Gastrocnemius medialis (tissue), 4 donors: ENCODE measurements around the gene TRAF5.

Source experiments
- POLR2A ChIP-seq, 2 donors: fragments of 450-650 bp; IDR thresholded peaks; one replicate each; pipeline ENCODE4 v1.6.1; 2017; ENCODE audit warnings: antibody characterized with exemption in 2 of 2, mild to moderate bottlenecking in 2 of 2, moderate library complexity in 2 of 2
- TF ChIP-seq, protein P1 (sequence below), 5 experiments: fragments of 450-650 bp in 3 of 5; fragments of 200-600 bp in 2 of 5; sonication (generic) in 2 of 5; IDR thresholded peaks in 4 of 5; conservative IDR thresholded peaks in 1 of 5; 1 replicate in 4 of 5; 2 replicates in 1 of 5; pipeline ENCODE4 v1.5.1; 2016 to 2019; ENCODE audit warnings: antibody characterized with exemption in 5 of 5, mild to moderate bottlenecking in 3 of 5, moderate library complexity in 3 of 5

DNA sequence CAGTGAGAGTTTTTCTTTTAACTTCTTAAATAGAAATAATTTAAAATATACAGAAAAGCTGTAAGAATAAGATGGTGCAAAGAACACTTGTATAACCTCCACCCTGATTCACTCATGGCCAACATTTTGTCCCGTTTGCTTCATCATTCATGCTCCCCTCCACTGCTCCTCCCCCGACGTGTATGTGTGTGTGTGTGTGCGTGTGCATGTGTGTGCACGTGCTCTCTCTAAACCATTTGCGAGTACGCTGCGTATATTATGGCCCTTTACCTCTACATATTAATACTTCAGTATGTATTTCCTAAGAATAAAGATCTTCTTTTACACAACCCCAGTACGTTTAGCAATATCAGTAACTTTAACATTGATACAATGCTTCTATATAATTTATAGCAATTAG lies 43.0 kb downstream of the TRAF5 start:
- no peak for TF ChIP-seq POLR2A (IDR thresholded peaks at IDR 0.05)
- TF ChIP-seq, protein P1, sequence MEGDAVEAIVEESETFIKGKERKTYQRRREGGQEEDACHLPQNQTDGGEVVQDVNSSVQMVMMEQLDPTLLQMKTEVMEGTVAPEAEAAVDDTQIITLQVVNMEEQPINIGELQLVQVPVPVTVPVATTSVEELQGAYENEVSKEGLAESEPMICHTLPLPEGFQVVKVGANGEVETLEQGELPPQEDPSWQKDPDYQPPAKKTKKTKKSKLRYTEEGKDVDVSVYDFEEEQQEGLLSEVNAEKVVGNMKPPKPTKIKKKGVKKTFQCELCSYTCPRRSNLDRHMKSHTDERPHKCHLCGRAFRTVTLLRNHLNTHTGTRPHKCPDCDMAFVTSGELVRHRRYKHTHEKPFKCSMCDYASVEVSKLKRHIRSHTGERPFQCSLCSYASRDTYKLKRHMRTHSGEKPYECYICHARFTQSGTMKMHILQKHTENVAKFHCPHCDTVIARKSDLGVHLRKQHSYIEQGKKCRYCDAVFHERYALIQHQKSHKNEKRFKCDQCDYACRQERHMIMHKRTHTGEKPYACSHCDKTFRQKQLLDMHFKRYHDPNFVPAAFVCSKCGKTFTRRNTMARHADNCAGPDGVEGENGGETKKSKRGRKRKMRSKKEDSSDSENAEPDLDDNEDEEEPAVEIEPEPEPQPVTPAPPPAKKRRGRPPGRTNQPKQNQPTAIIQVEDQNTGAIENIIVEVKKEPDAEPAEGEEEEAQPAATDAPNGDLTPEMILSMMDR (IDR thresholded peaks at IDR 0.05 in 4 of 5, conservative IDR thresholded peaks at IDR 0.05 in 1 of 5): no peak
